T follicular helper cell (primary cell): ENCODE results near the gene RHOJ.
"Not testable (repeated sequence)": the region's sequence is repeated elsewhere in the genome, so short reads cannot be mapped to it uniquely, and the experiment has no call there.

Source experiments
- DNase-seq: peaks from one replicate; pipeline ENCODE4 v3.0.0-alpha.2; 2020; ENCODE audit warnings: low read depth
- total RNA-seq, 2 experiments: gene quantifications; one replicate each; lab custom pipeline; 2026; lab: John Stamatoyannopoulos, UW

RHOJ gene
- total RNA-seq, result 0 reads per million in 2 experiments

- DNase-seq, result no peak
Measured at GRCh38 chr14:63204407-63205043, at the start of gene RHOJ. RHOJ (plus strand) TSS chr14:63204443; CDS start chr14:63204870, 427 bp downstream.

- no peak for DNase-seq
Measured at GRCh38 chr14:63155511-63156185, 48.6 kb upstream of the RHOJ start.

GRCh38 chr14:63157195-63157594, 47.0 kb upstream of the RHOJ start:
- no peak for DNase-seq

GRCh38 chr14:63163306-63163705, 40.9 kb upstream of the RHOJ start:
- no peak for DNase-seq

- no peak for DNase-seq
Measured at GRCh38 chr14:63164108-63164683, 40.0 kb upstream of the RHOJ start.

- DNase-seq, result not testable (repeated sequence)
Measured at GRCh38 chr14:63165267-63165666, 39.0 kb upstream of the RHOJ start.

GRCh38 chr14:63167044-63167443, 37.2 kb upstream of the RHOJ start:
- no peak for DNase-seq

GRCh38 chr14:63174760-63175191, 29.5 kb upstream of the RHOJ start:
- DNase-seq, result no peak

GRCh38 chr14:63175531-63175930, 28.7 kb upstream of the RHOJ start:
- DNase-seq, result no peak

GRCh38 chr14:63178912-63179311, 25.3 kb upstream of the RHOJ start:
- no peak for DNase-seq

- DNase-seq, result no peak
Measured at GRCh38 chr14:63179383-63179782, 24.9 kb upstream of the RHOJ start.

GRCh38 chr14:63180011-63180410, 24.2 kb upstream of the RHOJ start:
- no peak for DNase-seq

GRCh38 chr14:63182968-63183367, 21.3 kb upstream of the RHOJ start:
- no peak for DNase-seq

- no peak for DNase-seq
Measured at GRCh38 chr14:63186453-63186852, 17.8 kb upstream of the RHOJ start.

GRCh38 chr14:63191211-63191610, 13.0 kb upstream of the RHOJ start:
- no peak for DNase-seq

- DNase-seq, result no peak
Measured at GRCh38 chr14:63192085-63192484, 12.2 kb upstream of the RHOJ start.

GRCh38 chr14:63193236-63193635, 11.0 kb upstream of the RHOJ start:
- DNase-seq, result no peak

GRCh38 chr14:63200035-63200740, 4.1 kb upstream of the RHOJ start:
- no peak for DNase-seq

GRCh38 chr14:63200767-63201166, 3.5 kb upstream of the RHOJ start:
- no peak for DNase-seq

- no peak for DNase-seq
Measured at GRCh38 chr14:63203015-63203414, 1.2 kb upstream of the RHOJ start.

GRCh38 chr14:63203618-63204406, 431 bp upstream of the RHOJ start:
- no peak for DNase-seq

GRCh38 chr14:63205044-63205575, 867 bp downstream of the RHOJ start:
- no peak for DNase-seq
